Thyroid gland (tissue), 4 donors: ENCODE data around the gene PPFIA4.

ENCODE experiments used
- POLR2A ChIP-seq, 2 donors: fragments of 450-650 bp; IDR thresholded peaks; one replicate each; pipeline ENCODE4 v1.6.1; 2017; ENCODE audit warnings: antibody characterized with exemption in 2 of 2, mild to moderate bottlenecking in 2 of 2, moderate library complexity in 1 of 2
- TF ChIP-seq, protein P1 (sequence below), 6 experiments: fragments of 200-600 bp in 3 of 6; fragments of 450-650 bp in 3 of 6; sonication (generic) in 3 of 6; IDR thresholded peaks; one replicate each; pipeline ENCODE4 v1.5.1; 2016 to 2019; ENCODE audit warnings: antibody characterized with exemption in 6 of 6, mild to moderate bottlenecking in 2 of 6, inconsistent platforms in 1 of 6, moderate library complexity in 1 of 6

DNA sequence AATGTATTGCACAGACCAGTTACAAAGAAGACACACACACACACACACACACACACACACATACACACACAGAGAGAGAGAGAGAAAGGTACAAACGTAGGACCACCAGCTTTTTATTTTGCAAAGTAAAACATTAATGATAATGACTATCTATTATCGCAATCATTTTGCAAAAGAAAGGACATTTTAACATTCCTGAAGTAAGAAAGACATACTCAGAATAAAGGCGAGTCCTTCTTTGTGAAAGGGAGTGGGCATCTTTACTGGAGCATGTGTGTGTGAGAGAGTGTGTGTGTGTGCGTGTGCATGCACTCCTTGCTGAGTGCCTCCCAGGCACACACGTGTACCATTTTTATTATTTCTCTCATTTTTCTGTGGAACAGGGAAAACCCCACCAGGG is 28.4 kb downstream of the PPFIA4 start:
- TF ChIP-seq, protein P1, sequence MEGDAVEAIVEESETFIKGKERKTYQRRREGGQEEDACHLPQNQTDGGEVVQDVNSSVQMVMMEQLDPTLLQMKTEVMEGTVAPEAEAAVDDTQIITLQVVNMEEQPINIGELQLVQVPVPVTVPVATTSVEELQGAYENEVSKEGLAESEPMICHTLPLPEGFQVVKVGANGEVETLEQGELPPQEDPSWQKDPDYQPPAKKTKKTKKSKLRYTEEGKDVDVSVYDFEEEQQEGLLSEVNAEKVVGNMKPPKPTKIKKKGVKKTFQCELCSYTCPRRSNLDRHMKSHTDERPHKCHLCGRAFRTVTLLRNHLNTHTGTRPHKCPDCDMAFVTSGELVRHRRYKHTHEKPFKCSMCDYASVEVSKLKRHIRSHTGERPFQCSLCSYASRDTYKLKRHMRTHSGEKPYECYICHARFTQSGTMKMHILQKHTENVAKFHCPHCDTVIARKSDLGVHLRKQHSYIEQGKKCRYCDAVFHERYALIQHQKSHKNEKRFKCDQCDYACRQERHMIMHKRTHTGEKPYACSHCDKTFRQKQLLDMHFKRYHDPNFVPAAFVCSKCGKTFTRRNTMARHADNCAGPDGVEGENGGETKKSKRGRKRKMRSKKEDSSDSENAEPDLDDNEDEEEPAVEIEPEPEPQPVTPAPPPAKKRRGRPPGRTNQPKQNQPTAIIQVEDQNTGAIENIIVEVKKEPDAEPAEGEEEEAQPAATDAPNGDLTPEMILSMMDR (IDR thresholded peaks at IDR 0.05): no peak
- TF ChIP-seq POLR2A (IDR thresholded peaks at IDR 0.05): no peak
